ENCODE results near the gene NFE2L1.

DNA sequence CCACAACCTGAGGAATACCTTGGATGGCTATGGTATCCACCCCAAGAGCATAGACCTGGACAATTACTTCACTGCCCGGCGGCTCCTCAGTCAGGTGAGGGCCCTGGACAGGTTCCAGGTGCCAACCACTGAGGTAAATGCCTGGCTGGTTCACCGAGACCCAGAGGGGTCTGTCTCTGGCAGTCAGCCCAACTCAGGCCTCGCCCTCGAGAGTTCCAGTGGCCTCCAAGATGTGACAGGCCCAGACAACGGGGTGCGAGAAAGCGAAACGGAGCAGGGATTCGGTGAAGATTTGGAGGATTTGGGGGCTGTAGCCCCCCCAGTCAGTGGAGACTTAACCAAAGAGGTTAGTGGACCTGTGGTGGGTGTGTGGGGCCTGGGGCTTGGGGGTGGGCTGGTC is 3.1 kb downstream of the NFE2L1 start:
- TF ChIP-seq, protein P1, sequence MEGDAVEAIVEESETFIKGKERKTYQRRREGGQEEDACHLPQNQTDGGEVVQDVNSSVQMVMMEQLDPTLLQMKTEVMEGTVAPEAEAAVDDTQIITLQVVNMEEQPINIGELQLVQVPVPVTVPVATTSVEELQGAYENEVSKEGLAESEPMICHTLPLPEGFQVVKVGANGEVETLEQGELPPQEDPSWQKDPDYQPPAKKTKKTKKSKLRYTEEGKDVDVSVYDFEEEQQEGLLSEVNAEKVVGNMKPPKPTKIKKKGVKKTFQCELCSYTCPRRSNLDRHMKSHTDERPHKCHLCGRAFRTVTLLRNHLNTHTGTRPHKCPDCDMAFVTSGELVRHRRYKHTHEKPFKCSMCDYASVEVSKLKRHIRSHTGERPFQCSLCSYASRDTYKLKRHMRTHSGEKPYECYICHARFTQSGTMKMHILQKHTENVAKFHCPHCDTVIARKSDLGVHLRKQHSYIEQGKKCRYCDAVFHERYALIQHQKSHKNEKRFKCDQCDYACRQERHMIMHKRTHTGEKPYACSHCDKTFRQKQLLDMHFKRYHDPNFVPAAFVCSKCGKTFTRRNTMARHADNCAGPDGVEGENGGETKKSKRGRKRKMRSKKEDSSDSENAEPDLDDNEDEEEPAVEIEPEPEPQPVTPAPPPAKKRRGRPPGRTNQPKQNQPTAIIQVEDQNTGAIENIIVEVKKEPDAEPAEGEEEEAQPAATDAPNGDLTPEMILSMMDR (IDR thresholded peaks at IDR 0.05), result no peak
- TF ChIP-seq ZFX (IDR thresholded peaks at IDR 0.05; ENCODE audit: borderline replicate concordance), result no peak

All from 22Rv1 (cell line).